Activated B cell treated with CpG ODN at 0.5 μM for 24 hours (primary cell): ENCODE data around the gene CSF2. TPM values are rescaled to one million over a fixed set of nuclear protein-coding genes. Genes with fewer than 3 reads are reported as not detected.

Experiments used
- ATAC-seq: fragments of 200-7000 bp; cut with Tn5 transposase; one replicate; pipeline ENCODE4 v1.10.0; 2021; ENCODE audit warnings: low read depth, mild to moderate bottlenecking, moderate library complexity
- CTCF ChIA-PET: fragments of 350-600 bp; sonication (Branson Sonifier 250); formaldehyde crosslinking; loops from one replicate; lab custom pipeline; 2021; ENCODE audit warnings: antibody characterized with exemption; lab: Charles Lee
- POLR2A ChIA-PET: fragments of 350-600 bp; sonication (Branson Sonifier 250); formaldehyde crosslinking; loops from one replicate; lab custom pipeline; 2021; ENCODE audit warnings: antibody characterized with exemption; lab: Charles Lee
- DNase-seq: peaks from one replicate; pipeline ENCODE4 v3.0.0; 2022
- H3K27ac Mint-ChIP-seq: one replicate; pipeline ENCODE4 v1.8.0; 2020; ENCODE audit warnings: mixed read lengths
- H3K27me3 Mint-ChIP-seq: one replicate; pipeline ENCODE4 v1.8.0; 2021; ENCODE audit warnings: mixed read lengths
- H3K36me3 Mint-ChIP-seq: one replicate; pipeline ENCODE4 v1.8.0; 2021; ENCODE audit warnings: low read depth, mixed read lengths
- H3K4me1 Mint-ChIP-seq: one replicate; pipeline ENCODE4 v1.8.0; 2021; ENCODE audit warnings: mixed read lengths
- H3K4me3 Mint-ChIP-seq: one replicate; pipeline ENCODE4 v1.8.0; 2020; ENCODE audit warnings: mild to moderate bottlenecking, mixed read lengths
- H3K9me3 Mint-ChIP-seq: one replicate; pipeline ENCODE4 v1.8.0; 2020; ENCODE audit warnings: mixed read lengths
- CTCF ChIP-seq: fragments of 200-600 bp; IDR thresholded peaks from one replicate; pipeline ENCODE4 v1.8.0; 2022; ENCODE audit warnings: antibody characterized with exemption, mild to moderate bottlenecking
- intact Hi-C: fragments of 100-400 bp; cut with micrococcal nuclease; formaldehyde crosslinking; loops from one replicate; pipeline ENCODE4 v1.15.1; 2024
- total RNA-seq: library from RNA; stranded (reverse); gene quantifications from 2 replicates; pipeline ENCODE4 v1.2.3, GENCODE V29; 2022

CSF2 gene
- total RNA-seq, 1 donor from 2014 or later = not detected

- ChIA-PET CTCF (interaction anchor here (1.3 to 2.6 kb wide), 2 partner anchors 66 to 170 kb away, joined by 3 to 8 read pairs; no protein-coding TSS in a partner anchor), POLR2A (no interaction called here)
- intact Hi-C loops = no loop called here
- H3K4me3 Mint-ChIP-seq = no peak overlapping the region
- H3K4me1 Mint-ChIP-seq = peaks cover 8% of the 10 kb centered on the region
- ATAC-seq (no peak), DNase-seq (no peak)
- TF ChIP-seq CTCF = no peak
- no peaks in the 10 kb centered on the region for H3K9me3 Mint-ChIP-seq
- H3K36me3 Mint-ChIP-seq = no peaks in the 10 kb centered on the region
- no peaks in the 10 kb centered on the region for H3K27me3 Mint-ChIP-seq
- no peak overlapping the region for H3K27ac Mint-ChIP-seq
Observed at GRCh38 chr5:132067941-132068808, 5.4 kb upstream of the CSF2 start.

- no peak for TF ChIP-seq CTCF
- POLR2A ChIA-PET = no interaction called here
- intact Hi-C loops = no loop called here
- H3K36me3 Mint-ChIP-seq = no peaks in the 10 kb centered on the region
- no peak overlapping the region for H3K27ac Mint-ChIP-seq
- no peak for ATAC-seq
- CTCF ChIA-PET = no interaction called here
- H3K9me3 Mint-ChIP-seq = no peaks in the 10 kb centered on the region
- H3K4me3 Mint-ChIP-seq = no peak overlapping the region
- H3K4me1 Mint-ChIP-seq = peaks cover 8% of the 10 kb centered on the region
- no peaks in the 10 kb centered on the region for H3K27me3 Mint-ChIP-seq
- DNase-seq = no peak
Observed at GRCh38 chr5:132069561-132069960, 4.0 kb upstream of the CSF2 start.

GRCh38 chr5:132069994-132070393 lies 3.6 kb upstream of the CSF2 start:
- ChIA-PET CTCF (no interaction called here), POLR2A (no interaction called here)
- Mint-ChIP-seq H3K27ac (no peak overlapping the region), H3K4me1 (peaks cover 3% of the 10 kb centered on the region), H3K36me3 (no peaks in the 10 kb centered on the region), H3K9me3 (no peaks in the 10 kb centered on the region), H3K4me3 (no peak overlapping the region), H3K27me3 (no peaks in the 10 kb centered on the region)
- intact Hi-C loops = no loop called here
- ATAC-seq (no peak), DNase-seq (no peak)
- TF ChIP-seq CTCF = no peak

- no peak overlapping the region for H3K4me3 Mint-ChIP-seq
- H3K27me3 Mint-ChIP-seq = no peaks in the 10 kb centered on the region
- intact Hi-C loops = no loop called here
- DNase-seq (no peak), ATAC-seq (no peak)
- no peak overlapping the region for H3K27ac Mint-ChIP-seq
- no peaks in the 10 kb centered on the region for H3K36me3 Mint-ChIP-seq
- TF ChIP-seq CTCF = no peak
- no peaks in the 10 kb centered on the region for H3K4me1 Mint-ChIP-seq
- POLR2A ChIA-PET = no interaction called here
- CTCF ChIA-PET = interaction anchor here (0.7 to 1.2 kb wide), 2 partner anchors 9 to 1027 kb away, joined by 3 read pairs; no protein-coding TSS in a partner anchor
- H3K9me3 Mint-ChIP-seq = no peaks in the 10 kb centered on the region
Observed at GRCh38 chr5:132070460-132071337, 2.9 kb upstream of the CSF2 start.

- no peaks in the 10 kb centered on the region for H3K9me3 Mint-ChIP-seq
- intact Hi-C loops = no loop called here
- H3K27me3 Mint-ChIP-seq = no peaks in the 10 kb centered on the region
- no peak for TF ChIP-seq CTCF
- no peak for DNase-seq
- H3K36me3 Mint-ChIP-seq = no peaks in the 10 kb centered on the region
- no peak overlapping the region for H3K4me3 Mint-ChIP-seq
- H3K4me1 Mint-ChIP-seq = no peaks in the 10 kb centered on the region
- ATAC-seq = no peak
- H3K27ac Mint-ChIP-seq = no peak overlapping the region
- ChIA-PET POLR2A (no interaction called here), CTCF (interaction anchor here (0.7 to 1.2 kb wide), 2 partner anchors 10 to 1028 kb away, joined by 3 read pairs; no protein-coding TSS in a partner anchor)
Observed at GRCh38 chr5:132071338-132071707, 2.3 kb upstream of the CSF2 start.
